ENCODE results near the gene RPS27.

GRCh38 chr1:153973071-153973470 lies 17.5 kb upstream of the RPS27 start:
- TF ChIP-seq POLR2A (IDR thresholded peaks at IDR 0.05) (no peak), CTCF (IDR thresholded peaks at IDR 0.05) (no peak), POLR2AphosphoS5 (IDR thresholded peaks at IDR 0.05) (no peak), EP300 (IDR thresholded peaks at IDR 0.05) (no peak)

Measured in gastroesophageal sphincter (tissue), 3 donors.